ENCODE data around the gene GRWD1.

DNA sequence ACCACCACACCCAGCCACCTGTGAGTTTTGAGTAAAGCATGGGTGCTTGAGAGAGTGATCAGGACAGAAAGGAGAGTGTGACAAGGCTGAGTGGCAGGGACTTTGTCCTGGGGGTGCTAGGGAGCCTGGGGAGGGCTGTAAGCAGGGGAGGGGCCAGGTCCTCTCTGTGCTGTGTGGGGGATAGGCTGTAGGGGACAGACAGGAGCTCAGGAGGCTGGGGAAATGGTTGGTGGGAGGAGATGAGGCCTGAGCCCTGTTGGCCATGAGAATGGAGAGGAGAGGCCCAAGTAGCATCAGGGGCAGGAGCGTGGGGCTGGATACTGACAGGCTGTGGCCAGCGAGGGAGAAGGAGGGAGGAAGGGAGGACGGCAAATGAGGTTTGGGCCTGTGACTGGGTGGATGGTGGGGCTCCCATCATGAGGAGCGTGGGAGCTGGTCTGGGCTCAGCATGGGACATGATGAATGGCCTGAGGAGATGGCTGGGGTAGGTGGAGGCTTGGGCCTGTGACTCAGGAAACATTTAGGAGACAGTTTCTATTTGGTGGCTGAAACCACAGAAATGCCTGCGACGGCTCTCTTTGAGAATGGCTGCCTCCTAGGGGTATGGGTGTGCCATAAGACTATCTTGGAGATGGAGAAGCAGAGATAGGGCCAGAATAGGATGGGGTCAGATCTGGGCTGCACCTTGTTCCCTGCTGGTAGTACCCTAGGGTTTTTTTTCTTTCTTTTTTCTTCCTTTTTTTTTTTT is 27.3 kb upstream of the GRWD1 start:
- TF ChIP-seq CTCF (IDR thresholded peaks at IDR 0.05) (no peak), POLR2A (IDR thresholded peaks at IDR 0.05) (no peak), POLR2AphosphoS5 (IDR thresholded peaks at IDR 0.05) (no peak)
